C4-2B (cell line): ENCODE data around the gene SLC25A1.

ENCODE experiments used
- H3K27ac ChIP-seq: fragments of 450-650 bp; 2 replicates; pipeline ENCODE4 v1.5.1; 2017
- ZFX ChIP-seq: fragments of 450-650 bp; IDR thresholded peaks from 2 replicates; pipeline ENCODE4 v1.6.1; 2017
- TF ChIP-seq, protein P1 (sequence below): fragments of 450-650 bp; conservative IDR thresholded peaks from 2 replicates; pipeline ENCODE4 v1.5.1; 2017; ENCODE audit warnings: mild to moderate bottlenecking

The SLC25A1 gene

DNA sequence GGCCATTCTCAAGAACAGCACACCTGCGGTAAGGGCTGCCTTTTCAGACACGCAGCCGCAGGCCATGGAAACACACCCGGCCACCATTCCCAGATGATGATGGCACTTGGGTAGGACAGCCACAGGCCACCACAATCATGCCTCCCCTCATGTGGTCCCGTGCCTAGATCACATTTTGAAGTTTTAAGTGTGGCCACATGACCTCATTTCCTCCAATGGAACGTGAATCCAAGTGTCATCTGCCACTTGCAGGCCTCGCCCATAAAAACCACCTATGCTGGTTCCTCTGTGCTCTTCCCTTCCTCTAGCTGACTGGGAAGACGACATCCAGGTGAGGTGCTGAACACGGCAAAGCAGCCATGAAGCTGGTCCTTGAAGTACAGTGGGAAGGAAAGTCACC, 44.6 kb upstream of the SLC25A1 start:
- no peak overlapping the region for H3K27ac ChIP-seq

DNA sequence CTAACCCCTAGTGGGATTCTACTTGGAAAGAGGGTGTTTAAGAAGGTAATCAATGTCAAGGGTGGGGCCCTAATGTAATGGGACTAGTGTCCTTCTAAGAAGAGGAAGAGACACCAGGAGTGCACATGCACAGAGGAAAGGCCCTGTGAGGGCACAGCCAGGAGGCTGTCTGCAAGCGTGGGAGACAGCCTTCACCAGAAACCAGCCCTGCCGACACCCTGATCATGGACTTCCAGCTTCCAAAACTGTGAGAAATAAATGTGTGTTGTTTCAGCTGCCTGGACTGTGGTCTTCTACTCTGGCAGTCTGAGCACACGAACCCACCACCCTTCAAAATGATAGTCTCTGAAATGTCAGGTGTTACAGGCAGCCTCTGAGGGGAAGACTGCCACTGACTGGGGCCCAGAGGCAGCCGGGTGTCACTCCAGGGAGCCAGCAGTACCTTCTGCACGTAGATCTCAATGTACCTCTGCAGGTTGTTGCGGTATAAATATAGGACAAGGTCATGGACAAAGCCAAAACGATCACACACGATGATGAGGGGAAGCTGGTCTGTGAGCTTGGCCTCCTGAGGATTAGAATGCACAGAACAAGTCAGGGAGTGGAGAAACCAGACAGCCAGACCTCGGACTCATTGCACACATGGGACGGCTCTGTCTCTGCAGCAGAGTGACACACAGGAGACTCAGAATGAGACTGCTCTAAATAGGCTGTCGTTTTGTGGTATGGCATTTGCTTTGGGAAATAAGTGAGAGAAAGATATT, 43.9 kb upstream of the SLC25A1 start:
- no peak overlapping the region for H3K27ac ChIP-seq
- no peak for TF ChIP-seq ZFX
- TF ChIP-seq, protein P1, sequence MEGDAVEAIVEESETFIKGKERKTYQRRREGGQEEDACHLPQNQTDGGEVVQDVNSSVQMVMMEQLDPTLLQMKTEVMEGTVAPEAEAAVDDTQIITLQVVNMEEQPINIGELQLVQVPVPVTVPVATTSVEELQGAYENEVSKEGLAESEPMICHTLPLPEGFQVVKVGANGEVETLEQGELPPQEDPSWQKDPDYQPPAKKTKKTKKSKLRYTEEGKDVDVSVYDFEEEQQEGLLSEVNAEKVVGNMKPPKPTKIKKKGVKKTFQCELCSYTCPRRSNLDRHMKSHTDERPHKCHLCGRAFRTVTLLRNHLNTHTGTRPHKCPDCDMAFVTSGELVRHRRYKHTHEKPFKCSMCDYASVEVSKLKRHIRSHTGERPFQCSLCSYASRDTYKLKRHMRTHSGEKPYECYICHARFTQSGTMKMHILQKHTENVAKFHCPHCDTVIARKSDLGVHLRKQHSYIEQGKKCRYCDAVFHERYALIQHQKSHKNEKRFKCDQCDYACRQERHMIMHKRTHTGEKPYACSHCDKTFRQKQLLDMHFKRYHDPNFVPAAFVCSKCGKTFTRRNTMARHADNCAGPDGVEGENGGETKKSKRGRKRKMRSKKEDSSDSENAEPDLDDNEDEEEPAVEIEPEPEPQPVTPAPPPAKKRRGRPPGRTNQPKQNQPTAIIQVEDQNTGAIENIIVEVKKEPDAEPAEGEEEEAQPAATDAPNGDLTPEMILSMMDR, result no peak

More for the DNA sequence above, 44.6 kb upstream of the SLC25A1 start:
- TF ChIP-seq ZFX, result no peak
- TF ChIP-seq, protein P1, result no peak

DNA sequence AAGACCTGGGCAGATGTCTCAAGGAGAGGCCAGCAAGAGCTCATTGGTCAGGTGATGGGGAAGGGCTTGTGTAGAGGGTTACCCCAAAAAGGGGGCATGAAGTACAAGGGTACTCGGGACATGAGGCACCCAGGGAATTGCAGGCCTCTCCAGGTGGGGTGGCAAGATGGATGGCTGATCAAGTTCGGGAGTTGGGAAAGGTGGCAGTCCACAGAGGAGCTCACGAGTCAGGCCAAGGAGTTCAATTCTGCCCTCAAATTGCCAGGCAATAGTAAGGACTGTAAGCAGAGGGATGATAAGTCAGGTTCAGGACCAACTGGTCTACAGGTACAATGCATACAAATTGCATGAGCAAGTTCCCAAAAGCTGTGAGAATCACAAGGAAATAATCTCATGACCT, 42.3 kb upstream of the SLC25A1 start:
- no peak for TF ChIP-seq ZFX
- TF ChIP-seq, protein P1, result no peak
- H3K27ac ChIP-seq, result no peak overlapping the region

DNA sequence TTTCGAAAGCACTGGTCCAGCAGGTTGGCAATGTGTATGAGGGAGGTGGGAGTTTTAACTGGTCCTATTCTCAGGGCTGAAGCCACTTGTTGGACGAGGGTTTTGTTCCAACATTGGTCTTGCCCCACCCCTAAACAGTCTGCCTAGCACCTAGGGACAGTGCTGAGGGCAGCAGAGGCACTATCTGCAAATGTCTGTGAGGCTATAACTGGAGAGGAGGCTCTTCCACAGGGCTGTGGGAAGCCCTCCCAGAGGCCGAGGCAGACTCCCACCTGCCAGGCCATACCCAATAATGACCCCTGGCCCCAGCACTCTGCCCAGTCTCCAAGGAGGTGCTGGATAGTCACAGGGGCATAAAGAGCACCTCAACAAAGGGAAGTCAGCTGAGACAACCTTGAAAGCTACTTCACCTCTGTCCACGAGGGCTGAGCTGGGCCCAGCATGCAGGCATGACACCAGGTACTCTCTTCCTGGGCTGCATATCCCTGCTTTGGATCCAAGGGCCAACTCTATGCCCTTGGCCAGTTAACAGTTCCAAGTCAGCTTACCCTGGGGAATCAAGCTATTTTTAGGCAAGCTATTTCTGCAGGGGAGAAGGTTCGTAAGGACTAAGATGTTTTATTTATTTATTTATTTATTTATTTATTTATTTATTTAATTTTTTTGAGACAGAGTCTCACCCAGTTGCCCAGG, 40.2 kb upstream of the SLC25A1 start:
- H3K27ac ChIP-seq, result no peak overlapping the region
- TF ChIP-seq ZFX, result no peak
- TF ChIP-seq, protein P1, result no peak

DNA sequence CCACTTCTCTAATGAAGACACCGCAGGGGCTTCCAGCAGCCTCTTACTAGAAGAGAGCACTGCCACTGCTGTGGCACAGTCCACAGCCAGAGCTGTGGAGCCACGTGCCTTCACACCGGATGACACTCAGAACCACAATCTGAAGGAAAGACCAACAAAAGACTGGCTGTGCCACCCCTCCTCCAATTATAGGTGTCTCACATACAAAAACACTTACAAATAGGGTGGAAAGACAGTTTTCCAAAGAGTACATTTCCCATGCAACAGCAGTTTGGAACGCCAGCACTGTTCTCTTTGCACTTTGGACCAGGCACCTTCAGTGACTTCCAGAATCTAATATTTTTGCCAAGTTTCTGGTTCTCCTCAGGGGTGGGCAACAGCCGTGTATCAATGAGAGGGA, 38.0 kb upstream of the SLC25A1 start:
- TF ChIP-seq, protein P1, result no peak
- TF ChIP-seq ZFX, result no peak
- H3K27ac ChIP-seq, result no peak overlapping the region

DNA sequence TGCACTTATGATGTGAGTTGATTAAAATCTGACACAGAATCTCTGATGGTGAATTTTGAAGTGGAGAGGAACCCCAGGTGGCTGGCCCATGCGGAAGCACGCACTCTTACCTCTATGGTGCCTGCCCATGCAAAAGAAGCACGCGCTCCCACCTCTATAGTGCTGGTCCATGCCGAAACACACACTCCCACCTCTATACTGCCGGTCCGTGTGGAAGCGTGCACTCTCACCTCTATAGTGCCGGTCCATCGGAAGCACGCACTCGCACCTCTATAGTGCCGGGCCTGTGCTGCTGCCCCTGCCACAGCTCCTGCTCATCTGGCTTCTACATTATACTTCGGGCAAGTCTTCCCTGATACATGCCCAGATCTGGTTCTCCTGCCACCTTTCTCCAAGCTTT, 36.8 kb upstream of the SLC25A1 start:
- H3K27ac ChIP-seq, result no peak overlapping the region
- no peak for TF ChIP-seq ZFX
- TF ChIP-seq, protein P1, result no peak

DNA sequence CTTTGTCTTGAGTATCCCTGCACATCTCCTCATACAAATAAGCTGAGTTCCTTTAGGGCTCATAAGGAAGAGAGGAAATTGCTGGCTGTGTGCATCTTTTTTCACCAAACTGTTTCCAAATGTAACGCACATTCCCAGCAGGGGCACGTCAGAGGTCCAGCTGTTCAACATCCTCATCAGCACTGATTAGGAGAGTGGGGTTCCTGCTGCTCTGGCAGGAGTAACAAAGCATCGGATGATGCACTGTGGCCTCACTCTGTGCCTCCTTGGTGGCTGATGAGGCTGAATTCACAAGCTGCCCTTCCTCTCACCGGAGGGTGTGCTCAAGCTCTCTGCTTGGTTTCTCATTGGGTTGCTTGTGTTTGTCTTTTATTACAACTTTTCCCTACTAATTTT, 35.5 kb upstream of the SLC25A1 start:
- TF ChIP-seq, protein P1, result no peak
- no peak for TF ChIP-seq ZFX
- H3K27ac ChIP-seq, result no peak overlapping the region
